ENCODE results near the gene TRIO. TPM values are rescaled to one million over a fixed set of nuclear protein-coding genes. Genes with fewer than 3 reads are reported as not detected.

TRIO gene
- total RNA-seq, 1 donor = 410 TPM

GRCh38 chr5:14321936-14322335, 178.8 kb downstream of the TRIO start:
- TF ChIP-seq CTCF (IDR thresholded peaks at IDR 0.05; ENCODE audit: insufficient read depth, low read depth, low read length) = no peak

DNA sequence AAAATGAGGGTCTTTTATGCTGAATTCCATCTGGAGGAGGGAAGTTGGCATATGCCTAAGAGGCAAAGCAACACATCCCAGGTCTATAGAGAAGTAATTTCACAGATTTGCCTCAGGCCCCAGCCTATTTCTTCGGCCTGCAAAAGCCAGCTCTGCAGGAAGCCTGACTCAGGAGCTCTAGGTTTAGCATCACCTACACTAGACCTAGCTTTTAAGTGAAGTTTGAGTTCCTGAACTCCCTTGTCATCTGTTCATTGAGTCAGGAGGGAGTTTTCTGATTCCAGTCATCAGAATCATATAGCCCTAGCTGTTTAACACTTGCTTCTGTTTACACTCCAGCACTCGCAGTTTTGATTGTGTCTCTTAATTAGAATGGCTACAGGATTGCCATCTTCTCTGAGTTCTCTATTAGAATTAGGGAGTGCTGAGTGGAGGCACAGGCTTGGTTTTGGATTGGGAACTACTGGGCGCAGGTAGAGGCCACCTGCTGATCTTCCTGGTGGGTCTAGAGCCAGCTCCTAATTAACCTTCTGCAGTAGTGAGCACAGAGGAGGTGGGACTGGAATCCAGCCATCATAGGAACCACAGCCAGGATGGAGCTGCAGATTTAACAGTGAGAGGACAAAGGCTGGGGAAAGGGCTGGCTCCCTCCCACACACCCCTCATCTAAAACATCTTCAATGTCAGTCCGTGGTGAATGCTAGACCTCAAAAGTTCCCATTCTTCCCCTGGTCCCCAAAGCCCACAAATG, 179.5 kb downstream of the TRIO start:
- DNase-seq (ENCODE audit: low read depth) = no peak
- no peak for TF ChIP-seq CTCF (IDR thresholded peaks at IDR 0.05; ENCODE audit: insufficient read depth, low read depth, low read length)
- no peak overlapping the region for H3K4me3 ChIP-seq (ENCODE audit: low read depth, low read length)

More at GRCh38 chr5:14321936-14322335, 178.8 kb downstream of the TRIO start:
- DNase-seq (ENCODE audit: low read depth) = no peak
- H3K4me3 ChIP-seq (ENCODE audit: low read depth, low read length) = no peak overlapping the region

GRCh38 chr5:14323466-14323865, 180.3 kb downstream of the TRIO start:
- no peak for DNase-seq (ENCODE audit: low read depth)
- no peak for TF ChIP-seq CTCF (IDR thresholded peaks at IDR 0.05; ENCODE audit: insufficient read depth, low read depth, low read length)
- no peak overlapping the region for H3K4me3 ChIP-seq (ENCODE audit: low read depth, low read length)

DNA sequence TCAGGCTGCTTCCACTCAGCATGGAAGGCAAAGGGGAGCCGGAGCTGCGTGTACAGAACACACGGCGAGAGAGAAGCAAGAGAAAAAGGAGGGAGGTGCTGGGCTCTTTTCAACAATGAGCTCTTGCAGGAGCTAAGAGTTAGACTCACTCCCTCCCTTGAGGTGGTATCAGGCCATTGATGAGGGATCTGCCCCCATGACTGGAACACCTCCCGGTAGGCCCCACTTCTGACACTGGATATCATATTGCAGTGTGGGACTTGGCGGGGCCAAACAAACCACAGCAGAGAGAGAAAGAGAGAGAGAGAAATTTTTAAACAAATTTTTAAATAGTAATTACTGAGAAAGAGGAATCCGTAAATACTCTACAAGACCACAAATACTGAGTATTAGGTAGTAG, 182.2 kb downstream of the TRIO start:
- no peak for DNase-seq (ENCODE audit: low read depth)
- TF ChIP-seq CTCF (IDR thresholded peaks at IDR 0.05; ENCODE audit: insufficient read depth, low read depth, low read length) = no peak
- no peak overlapping the region for H3K4me3 ChIP-seq (ENCODE audit: low read depth, low read length)

DNA sequence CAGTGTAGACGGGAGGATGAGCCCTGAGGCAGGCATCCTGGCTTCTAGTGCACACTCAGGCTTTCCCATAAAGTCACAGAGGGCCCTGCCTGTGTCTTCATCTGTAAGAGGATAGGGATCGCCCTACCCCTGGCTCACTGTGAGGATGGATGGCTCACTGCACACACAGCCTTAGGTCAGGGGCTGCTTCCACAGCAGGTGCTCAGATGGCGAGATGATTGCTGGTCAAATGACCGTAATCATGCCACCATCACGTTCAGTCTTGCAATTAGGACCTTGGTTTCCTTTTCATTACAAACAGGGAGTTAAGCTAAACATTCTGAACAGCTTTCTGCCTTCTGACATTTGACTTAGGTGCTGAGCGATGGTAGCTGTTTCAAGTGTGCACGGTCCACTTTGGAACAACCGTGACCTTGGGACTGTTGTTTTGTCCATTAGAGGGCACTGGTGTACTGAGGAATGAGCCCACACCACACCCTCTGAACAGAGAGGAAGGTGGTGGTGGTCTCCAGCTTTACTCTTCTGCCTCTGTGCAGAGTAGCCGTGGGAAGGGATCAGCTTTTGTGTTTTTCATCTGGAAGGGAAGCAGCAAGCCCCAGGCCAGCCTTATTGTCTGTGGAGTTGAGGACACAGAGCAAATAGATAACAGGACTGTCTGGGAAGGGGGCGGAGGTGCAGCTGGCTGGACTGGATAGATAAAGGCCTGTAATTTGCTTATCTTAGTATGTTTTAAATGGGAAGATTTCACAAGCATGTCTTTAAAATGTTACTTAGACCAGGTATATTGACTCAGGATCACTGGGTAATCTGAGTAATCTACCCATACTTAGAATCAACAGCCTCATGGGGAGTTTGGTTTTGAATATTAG, 183.1 kb downstream of the TRIO start:
- H3K4me3 ChIP-seq (ENCODE audit: low read depth, low read length) = no peak overlapping the region
- peak; percentile 41 for TF ChIP-seq CTCF (IDR thresholded peaks at IDR 0.05; ENCODE audit: insufficient read depth, low read depth, low read length)
- no peak for DNase-seq (ENCODE audit: low read depth)

- no peak for DNase-seq (ENCODE audit: low read depth)
- TF ChIP-seq CTCF (IDR thresholded peaks at IDR 0.05; ENCODE audit: insufficient read depth, low read depth, low read length) = no peak
- no peak overlapping the region for H3K4me3 ChIP-seq (ENCODE audit: low read depth, low read length)
Observed at GRCh38 chr5:14327624-14328023, 184.5 kb downstream of the TRIO start.
